GM23338 (cell line): ENCODE results near the gene KYAT1. TPM values are rescaled to one million over a fixed set of nuclear protein-coding genes. Genes with fewer than 3 reads are reported as not detected.
"Not testable (repeated sequence)": the region's sequence is repeated elsewhere in the genome, so short reads cannot be mapped to it uniquely, and the experiment has no call there.

Experiments used
- ATAC-seq: fragments of 200-7000 bp; cut with Tn5 transposase; 3 replicates; pipeline ENCODE4 v1.9.1; 2020
- DNase-seq: peaks from one replicate; pipeline ENCODE4 v3.0.0-alpha.2; 2015; ENCODE audit warnings: low spot score
- H2AFZ ChIP-seq: fragments of 200-600 bp; sonication (generic); 2 replicates; pipeline ENCODE4 v1.8.0; 2016; ENCODE audit warnings: antibody characterized with exemption, mild to moderate bottlenecking, moderate library complexity
- H3F3A ChIP-seq: fragments of 200-600 bp; sonication (generic); replicated peaks from 2 replicates; pipeline ENCODE4 v1.8.0; 2017; ENCODE audit warnings: antibody characterized with exemption, mixed run types, low read depth
- H3K27ac ChIP-seq: fragments of 200-600 bp; sonication (generic); 2 replicates; pipeline ENCODE4 v1.6.1; 2016; ENCODE audit warnings: low read depth
- H3K27me3 ChIP-seq: fragments of 200-600 bp; sonication (generic); 2 replicates; pipeline ENCODE4 v1.8.0; 2016; ENCODE audit warnings: mild to moderate bottlenecking, mixed run types, moderate library complexity; ENCODE audit not compliant: insufficient read depth
- H3K36me3 ChIP-seq: fragments of 200-600 bp; sonication (generic); 2 replicates; pipeline ENCODE4 v1.8.0; 2016; ENCODE audit warnings: mild to moderate bottlenecking; ENCODE audit not compliant: insufficient read depth
- H3K4me1 ChIP-seq: fragments of 200-600 bp; sonication (generic); 2 replicates; pipeline ENCODE4 v1.8.0; 2016; ENCODE audit warnings: mild to moderate bottlenecking, moderate library complexity; ENCODE audit not compliant: insufficient read depth
- H3K4me2 ChIP-seq: fragments of 200-600 bp; sonication (generic); 2 replicates; pipeline ENCODE4 v1.7.1; 2017; ENCODE audit warnings: mixed run types
- H3K4me3 ChIP-seq: fragments of 200-600 bp; sonication (generic); 2 replicates; pipeline ENCODE4 v1.6.1; 2016; ENCODE audit warnings: mixed run types
- H3K79me2 ChIP-seq: fragments of 200-600 bp; sonication (generic); replicated peaks from 2 replicates; pipeline ENCODE4 v1.8.0; 2017; ENCODE audit warnings: mild to moderate bottlenecking; ENCODE audit not compliant: insufficient read depth
- H3K9me2 ChIP-seq: fragments of 200-600 bp; sonication (generic); 2 replicates; pipeline ENCODE4 v1.8.0; 2017; ENCODE audit not compliant: insufficient read depth
- H4K20me1 ChIP-seq: fragments of 200-600 bp; sonication (generic); replicated peaks from 2 replicates; pipeline ENCODE4 v1.8.0; 2017; ENCODE audit warnings: mild to moderate bottlenecking; ENCODE audit not compliant: insufficient read depth
- H3K27ac Mint-ChIP-seq: 2 replicates; pipeline ENCODE4 v1.8.0; 2020; ENCODE audit warnings: inconsistent platforms, mild to moderate bottlenecking, moderate library complexity, mixed read lengths
- H3K27me3 Mint-ChIP-seq: 3 replicates; pipeline ENCODE4 v1.8.0; 2022; ENCODE audit warnings: low read depth, mild to moderate bottlenecking, moderate library complexity, mixed read lengths, inconsistent platforms; ENCODE audit not compliant: insufficient read depth, poor library complexity
- H3K36me3 Mint-ChIP-seq: 3 replicates; pipeline ENCODE4 v1.8.0; 2021; ENCODE audit warnings: low read depth, mild to moderate bottlenecking, inconsistent platforms, moderate library complexity, mixed read lengths
- H3K4me1 Mint-ChIP-seq: 3 replicates; pipeline ENCODE4 v1.8.0; 2020; ENCODE audit warnings: mild to moderate bottlenecking, inconsistent platforms, mixed read lengths
- H3K4me3 Mint-ChIP-seq: 3 replicates; pipeline ENCODE4 v1.8.0; 2021; ENCODE audit warnings: moderate library complexity, mild to moderate bottlenecking, inconsistent platforms, mixed read lengths
- H3K9me3 Mint-ChIP-seq: 3 replicates; pipeline ENCODE4 v1.8.0; 2020; ENCODE audit warnings: moderate library complexity, mild to moderate bottlenecking, inconsistent platforms, mixed read lengths
- CREB1 ChIP-seq: fragments of 250-450 bp; sonication (Bioruptor Pico); IDR thresholded peaks from 2 replicates; pipeline ENCODE4 v1.5.0; 2020; ENCODE audit warnings: low read depth, mild to moderate bottlenecking, moderate library complexity
- ETS1 ChIP-seq: IDR thresholded peaks from 2 replicates; pipeline ENCODE4 v1.6.1; 2016; ENCODE audit warnings: antibody characterized with exemption
- EZH2phosphoT487 ChIP-seq: fragments of 200-600 bp; sonication (generic); IDR thresholded peaks from one replicate; pipeline ENCODE4 v1.8.1; 2018; ENCODE audit warnings: antibody characterized with exemption; ENCODE audit not compliant: unreplicated experiment
- JUNB ChIP-seq: IDR thresholded peaks from one replicate; pipeline ENCODE4 v1.6.1; 2016; ENCODE audit warnings: antibody characterized with exemption; ENCODE audit not compliant: unreplicated experiment
- NANOG ChIP-seq: IDR thresholded peaks from 2 replicates; pipeline ENCODE4 v1.6.1; 2016; ENCODE audit warnings: antibody characterized with exemption, borderline replicate concordance
- POLR2AphosphoS5 ChIP-seq: IDR thresholded peaks from 2 replicates; pipeline ENCODE4 v1.6.1; 2016; ENCODE audit warnings: antibody characterized with exemption, low read depth
- REST ChIP-seq: IDR thresholded peaks from one replicate; pipeline ENCODE4 v1.6.1; 2018; ENCODE audit warnings: antibody characterized with exemption; ENCODE audit not compliant: unreplicated experiment
- STAT1 ChIP-seq: IDR thresholded peaks from one replicate; pipeline ENCODE4 v1.6.1; 2016; ENCODE audit warnings: antibody characterized with exemption; ENCODE audit not compliant: unreplicated experiment
- ZNF114 ChIP-seq: fragments of 250-450 bp; sonication (Bioruptor Pico); IDR thresholded peaks from 2 replicates; pipeline ENCODE4 v1.5.0; 2020; ENCODE audit warnings: mild to moderate bottlenecking, moderate library complexity
- polyA plus RNA-seq: library from polyadenylated mRNA; unstranded; fragments of >200 nt; fragmentation: Nextera tagmentation; extraction: Ambion mirVana; gene quantifications from 2 replicates; pipeline ENCODE4 v1.2.1, GENCODE V29; 2016
- total RNA-seq: library from RNA; depleted of rRNA; stranded (reverse); fragments of >200 nt; shearing (Covaris generic); gene quantifications from 2 replicates; pipeline ENCODE4 v1.2.3, GENCODE V29; 2014

Gene KYAT1
- total and polyA plus RNA-seq, 2 experiments from 2014 or later = 26.1 to 34.0 TPM

GRCh38 chr9:128800061-128800460, 81.7 kb downstream of the KYAT1 start:
- DNase-seq (no peak), ATAC-seq (no peak)
- TF ChIP-seq ZNF114 (CRISPR knock-in tag) (no peak), CREB1 (CRISPR knock-in tag) (no peak), ETS1 (no peak), NANOG (no peak), REST (no peak), EZH2phosphoT487 (no peak)
- H3K4me1 ChIP-seq = no peaks in the 10 kb centered on the region
- no peaks in the 10 kb centered on the region for H3K27me3 ChIP-seq
- no peaks in the 10 kb centered on the region for H3K79me2 ChIP-seq
- no peaks in the 10 kb centered on the region for H3K9me3 Mint-ChIP-seq
- H3K36me3 Mint-ChIP-seq = peaks cover 43% of the 10 kb centered on the region
- H3K4me3 ChIP-seq = no peak overlapping the region
- H3K4me3 Mint-ChIP-seq = no peak overlapping the region
- peaks cover 5% of the 10 kb centered on the region for H3K27me3 Mint-ChIP-seq
- no peaks in the 10 kb centered on the region for H3K4me1 Mint-ChIP-seq
- no peaks in the 10 kb centered on the region for H3F3A ChIP-seq
- no peaks in the 10 kb centered on the region; the same call in none of the 2 replicates for H4K20me1 ChIP-seq
- H3K9me2 ChIP-seq = no peaks in the 10 kb centered on the region
- H2AFZ ChIP-seq = no peak overlapping the region
- H3K4me2 ChIP-seq = no peak overlapping the region
- no peak overlapping the region for H3K27ac Mint-ChIP-seq
- no peaks in the 10 kb centered on the region; the same call in 1 of the 2 replicates for H3K36me3 ChIP-seq
- no peak overlapping the region for H3K27ac ChIP-seq

- H2AFZ ChIP-seq = no peak overlapping the region
- no peaks in the 10 kb centered on the region for H3K27me3 ChIP-seq
- ATAC-seq = no peak
- H3K4me1 ChIP-seq = no peaks in the 10 kb centered on the region
- Mint-ChIP-seq H3K27ac (no peak overlapping the region), H3K4me3 (no peak overlapping the region), H3K9me3 (no peaks in the 10 kb centered on the region), H3K27me3 (peaks cover 5% of the 10 kb centered on the region), H3K36me3 (peaks cover 46% of the 10 kb centered on the region), H3K4me1 (no peaks in the 10 kb centered on the region)
- no peak overlapping the region for H3K4me3 ChIP-seq
- DNase-seq = no peak
- TF ChIP-seq JUNB = no peak
- TF ChIP-seq NANOG = no peak
- no peak for TF ChIP-seq REST
- TF ChIP-seq EZH2phosphoT487 = no peak
- no peak for TF ChIP-seq POLR2AphosphoS5
- TF ChIP-seq STAT1 = no peak
- H3K36me3 ChIP-seq = no peaks in the 10 kb centered on the region; the same call in 1 of the 2 replicates
- H4K20me1 ChIP-seq = no peaks in the 10 kb centered on the region; the same call in 1 of the 2 replicates
- H3K27ac ChIP-seq = no peak overlapping the region
- no peaks in the 10 kb centered on the region for H3F3A ChIP-seq
- no peak overlapping the region for H3K4me2 ChIP-seq
- no peaks in the 10 kb centered on the region for H3K9me2 ChIP-seq
- H3K79me2 ChIP-seq = no peaks in the 10 kb centered on the region
Measured at GRCh38 chr9:128798896-128799295, 82.9 kb downstream of the KYAT1 start.

GRCh38 chr9:128794961-128795360, 86.8 kb downstream of the KYAT1 start:
- not testable (repeated sequence) for H3K27me3 Mint-ChIP-seq, ATAC-seq, H3K4me3 Mint-ChIP-seq

More at GRCh38 chr9:128794961-128795360, 86.8 kb downstream of the KYAT1 start:
- not testable (repeated sequence) for H4K20me1 ChIP-seq, H3K27ac Mint-ChIP-seq, H3K27me3 ChIP-seq, H3K4me1 ChIP-seq, H2AFZ ChIP-seq, H3K4me3 ChIP-seq, DNase-seq, H3K79me2 ChIP-seq, H3K4me1 Mint-ChIP-seq, H3K27ac ChIP-seq, H3K9me3 Mint-ChIP-seq, H3K36me3 ChIP-seq, H3K9me2 ChIP-seq, H3F3A ChIP-seq, H3K4me2 ChIP-seq
- H3K36me3 Mint-ChIP-seq = peaks cover 36% of the 10 kb centered on the region
